ENCODE results near the gene ZNF195.
"Not testable (repeated sequence)": the region's sequence is repeated elsewhere in the genome, so short reads cannot be mapped to it uniquely, and the experiment has no call there.

Gene ZNF195

DNA sequence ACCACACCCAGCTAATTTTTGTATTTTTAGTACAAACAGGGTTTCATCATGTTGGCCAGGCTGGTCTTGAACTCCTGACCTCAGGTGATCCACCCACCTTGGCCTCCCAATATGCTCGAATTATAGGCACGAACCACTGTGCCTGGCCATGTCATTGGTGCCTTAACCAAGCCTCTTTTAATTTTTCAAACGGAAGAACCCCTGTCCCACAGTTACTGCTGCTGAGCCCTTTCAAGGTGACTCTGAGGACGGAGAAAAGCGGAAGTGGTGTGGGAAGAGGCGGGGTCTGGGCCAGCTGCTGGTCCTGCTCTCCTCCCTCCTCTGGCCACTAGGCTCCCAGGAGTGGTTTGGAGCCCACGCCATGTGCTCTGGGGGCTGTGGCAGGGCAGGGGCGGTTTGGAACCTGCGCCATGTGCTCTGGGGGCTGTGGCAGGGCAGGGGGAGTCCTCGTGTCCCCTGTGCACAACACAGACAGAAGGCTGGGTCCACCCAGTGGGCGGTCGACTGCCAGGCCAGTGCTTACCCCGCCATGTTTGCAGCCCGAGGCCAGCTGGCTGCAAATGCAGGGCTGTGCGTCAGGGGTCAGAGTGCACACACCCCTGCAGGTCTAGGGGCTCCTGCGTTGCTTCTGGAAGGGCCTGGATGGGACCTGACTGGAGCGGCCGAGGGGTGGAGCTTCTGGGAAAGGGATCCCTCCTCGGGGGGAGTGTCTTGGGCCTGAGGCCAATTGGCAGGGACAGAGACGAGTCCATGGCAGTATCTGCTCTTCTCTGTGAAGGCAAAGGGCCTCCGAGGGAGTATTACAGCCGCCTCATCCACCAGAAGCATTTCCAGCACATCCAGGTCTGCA, 25.4 kb upstream of the ZNF195 start:
- not testable (repeated sequence) for H3K27ac ChIP-seq; DNase-seq (ENCODE audit: low read depth, low spot score)

DNA sequence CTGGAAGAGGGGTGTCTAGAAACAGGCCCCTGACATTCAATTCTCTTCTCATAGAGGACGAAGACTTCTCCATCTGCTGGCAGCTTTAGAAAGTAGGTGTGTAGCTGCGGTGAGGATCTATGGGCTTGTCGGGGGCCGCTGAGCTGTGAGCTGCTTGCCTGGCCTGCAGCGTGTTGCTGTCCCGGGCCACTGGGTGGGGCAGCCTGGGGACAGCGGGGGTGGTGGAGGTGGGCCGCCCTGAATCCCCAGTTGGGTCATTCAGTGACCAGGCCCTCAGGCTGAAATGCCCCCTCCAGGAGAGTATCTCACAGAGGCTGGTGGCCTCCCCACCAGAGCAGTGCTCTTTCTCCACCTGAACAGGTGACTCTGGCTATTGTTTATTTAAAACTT, 23.9 kb upstream of the ZNF195 start:
- H3K27ac ChIP-seq; DNase-seq (ENCODE audit: low read depth, low spot score): not testable (repeated sequence)

DNA sequence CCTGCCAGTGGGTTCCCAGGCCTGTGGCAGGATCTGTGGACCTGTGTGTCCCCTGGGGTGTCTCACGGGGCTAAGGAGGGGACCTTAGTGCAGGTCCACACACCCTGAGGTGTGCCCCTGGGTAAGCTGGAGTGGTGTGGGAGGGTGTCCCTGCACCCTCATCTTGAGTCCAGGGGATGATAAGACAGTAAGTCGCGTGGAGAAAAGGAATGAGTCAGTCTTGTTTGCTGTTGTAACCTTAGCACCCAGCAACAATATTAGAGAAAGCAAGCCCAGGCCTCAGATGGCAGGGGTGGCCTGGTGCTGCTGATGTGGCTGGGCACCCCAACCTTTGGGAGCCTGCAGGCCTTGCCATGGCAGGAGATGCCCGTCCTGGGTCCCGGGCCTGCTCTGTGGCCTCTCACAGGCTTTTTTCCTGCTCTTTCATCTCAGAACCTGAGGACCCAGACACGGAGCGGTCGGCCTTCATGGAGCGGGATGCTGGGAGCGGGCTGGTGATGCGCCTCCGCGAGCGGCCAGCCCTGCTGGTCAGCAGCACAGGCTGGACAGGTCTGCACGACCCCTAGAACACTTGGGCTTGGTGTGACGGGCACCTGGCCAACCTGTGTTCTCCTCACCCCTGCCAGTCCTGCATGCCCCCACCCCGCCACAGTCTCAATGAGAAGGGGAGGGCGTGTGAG, 23.4 kb upstream of the ZNF195 start:
- H3K27ac ChIP-seq; DNase-seq (ENCODE audit: low read depth, low spot score): not testable (repeated sequence)

DNA sequence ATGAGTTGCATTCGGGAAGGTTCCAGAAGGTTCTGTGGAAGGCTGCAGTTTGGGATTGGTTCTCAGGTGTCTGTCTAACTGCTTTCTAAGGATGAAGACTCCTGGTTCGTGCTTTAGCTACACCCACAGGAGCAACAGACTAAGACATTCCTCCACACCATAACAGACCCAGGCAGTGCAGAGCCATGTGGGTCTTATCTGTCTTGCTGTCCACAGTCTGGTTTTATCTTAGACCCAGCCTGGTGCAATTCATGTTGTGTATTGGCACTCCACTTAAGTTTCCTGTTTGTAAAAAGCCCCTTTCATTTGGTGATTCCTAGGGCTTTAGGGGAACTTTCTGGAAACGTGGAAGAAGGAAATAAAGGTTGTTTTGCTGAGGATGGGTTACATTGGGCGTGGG, 22.1 kb upstream of the ZNF195 start:
- DNase-seq (ENCODE audit: low read depth, low spot score); H3K27ac ChIP-seq: not testable (repeated sequence)

DNA sequence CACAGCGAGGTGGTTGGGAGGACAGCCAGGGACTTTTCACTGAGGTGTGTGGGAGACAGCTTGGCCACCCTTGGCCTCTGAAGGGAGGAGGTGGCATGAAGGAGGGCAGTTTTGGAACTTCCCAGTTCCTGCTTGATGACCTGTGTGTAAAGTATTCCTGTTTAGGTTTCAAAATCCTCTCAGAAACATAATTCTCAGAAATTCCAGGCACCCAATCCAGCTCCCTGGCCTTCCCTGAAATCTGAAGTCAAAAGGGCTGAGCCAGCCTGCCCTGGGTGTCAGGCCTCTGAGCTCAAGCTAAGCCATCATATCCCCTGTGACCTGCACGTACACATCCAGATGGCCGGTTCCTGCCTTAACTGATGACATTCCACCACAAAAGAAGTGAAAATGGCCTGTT, 19.6 kb upstream of the ZNF195 start:
- H3K27ac ChIP-seq; DNase-seq (ENCODE audit: low read depth, low spot score): not testable (repeated sequence)

DNA sequence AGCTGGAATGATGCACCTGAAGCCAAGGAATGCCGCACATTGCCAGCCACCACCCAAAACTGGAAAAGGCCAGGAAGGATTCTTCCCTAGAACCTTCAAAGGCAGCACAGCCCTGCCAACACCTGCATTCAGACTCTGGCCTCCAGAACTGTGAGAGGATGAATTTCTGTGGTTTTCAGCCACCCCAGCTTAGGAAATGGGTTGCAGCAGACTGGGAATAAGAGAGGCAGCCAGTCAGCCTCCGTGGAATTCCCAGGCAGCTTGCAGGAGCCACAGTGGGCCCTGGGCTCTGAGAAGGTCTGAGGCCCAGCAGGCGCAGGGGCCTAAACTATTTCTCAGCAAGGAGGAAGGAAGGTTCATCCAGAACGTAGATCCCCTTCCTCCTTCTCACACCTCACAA, 19.2 kb upstream of the ZNF195 start:
- not testable (repeated sequence) for H3K27ac ChIP-seq; DNase-seq (ENCODE audit: low read depth, low spot score)

DNA sequence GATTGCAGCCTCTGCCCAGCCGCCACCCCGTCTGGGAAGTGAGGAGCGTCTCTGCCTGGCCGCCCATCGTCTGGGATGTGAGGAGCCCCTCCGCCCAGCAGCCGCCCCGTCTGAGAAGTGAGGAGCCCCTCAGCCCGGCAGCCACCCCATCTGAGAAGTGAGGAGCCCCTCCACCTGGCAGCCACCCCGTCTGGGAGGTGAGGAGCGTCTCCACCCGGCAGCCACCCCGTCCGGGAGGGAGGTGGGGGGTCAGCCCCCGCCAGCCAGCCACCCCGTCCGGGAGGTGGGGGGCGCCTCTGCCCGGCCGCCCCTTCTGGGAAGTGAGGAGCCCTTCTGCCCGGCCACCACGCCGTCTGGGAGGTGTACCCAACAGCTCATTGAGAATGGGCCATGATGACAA, 18.3 kb upstream of the ZNF195 start:
- not testable (repeated sequence) for H3K27ac ChIP-seq; DNase-seq (ENCODE audit: low read depth, low spot score)

DNA sequence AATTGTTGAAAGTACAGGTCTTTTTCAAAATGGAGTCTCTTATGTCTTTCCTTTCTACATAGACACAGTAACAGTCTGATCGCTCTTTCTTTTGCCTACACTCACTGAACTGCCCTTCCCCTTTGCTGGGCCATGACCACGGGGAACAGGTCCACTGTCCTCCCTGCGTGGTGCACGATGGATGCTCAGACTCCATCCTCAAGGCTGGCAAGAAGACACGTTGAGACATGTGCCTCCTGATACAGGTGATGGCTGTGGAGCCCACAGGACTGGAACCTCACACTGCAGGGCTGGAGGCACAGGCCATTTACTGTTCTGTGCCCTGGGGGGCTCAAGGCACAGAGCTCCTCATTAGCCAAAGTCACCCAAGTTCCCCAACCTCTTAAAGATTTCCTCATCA, 16.5 kb upstream of the ZNF195 start:
- H3K27ac ChIP-seq; DNase-seq (ENCODE audit: low read depth, low spot score): not testable (repeated sequence)

DNA sequence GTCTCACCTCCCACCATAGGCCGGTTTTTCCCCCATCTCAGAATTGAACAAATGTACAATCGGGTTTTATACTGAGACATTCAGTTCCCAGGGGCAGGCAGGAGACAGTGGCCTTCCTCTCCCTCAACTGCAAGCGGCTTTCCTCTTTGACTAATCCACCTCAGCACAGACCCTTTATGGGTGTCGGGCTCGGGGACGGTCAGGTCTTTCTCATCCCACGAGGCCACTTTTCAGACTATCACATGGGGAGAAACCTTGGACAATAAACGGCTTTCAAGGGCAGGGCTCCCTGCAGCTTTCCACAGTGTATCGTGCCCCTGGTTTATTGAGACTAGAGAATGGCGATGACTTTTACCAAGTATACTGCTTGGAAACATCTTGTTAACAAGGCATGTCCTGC, 16.0 kb upstream of the ZNF195 start:
- H3K27ac ChIP-seq; DNase-seq (ENCODE audit: low read depth, low spot score): not testable (repeated sequence)

DNA sequence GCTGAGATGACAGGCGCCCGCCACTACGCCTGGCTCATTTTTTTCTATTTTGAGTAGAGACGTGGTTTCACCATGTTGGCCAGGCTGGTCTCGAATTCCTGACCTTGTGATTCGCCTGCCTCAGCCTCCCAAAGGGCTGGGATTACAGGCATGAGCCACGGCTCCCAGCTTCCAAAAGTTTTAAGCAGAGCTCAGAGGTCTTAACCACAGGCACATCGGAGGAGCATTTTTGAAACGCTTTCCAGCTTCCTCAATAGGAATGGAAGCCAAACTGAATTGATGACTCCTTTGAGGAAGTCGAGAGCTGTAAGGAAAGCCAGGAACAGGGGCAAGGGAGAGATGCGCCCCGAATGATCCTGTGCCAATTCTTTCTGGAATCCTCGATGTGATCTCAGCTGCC, 14.5 kb upstream of the ZNF195 start:
- not testable (repeated sequence) for DNase-seq (ENCODE audit: low read depth, low spot score); H3K27ac ChIP-seq

DNA sequence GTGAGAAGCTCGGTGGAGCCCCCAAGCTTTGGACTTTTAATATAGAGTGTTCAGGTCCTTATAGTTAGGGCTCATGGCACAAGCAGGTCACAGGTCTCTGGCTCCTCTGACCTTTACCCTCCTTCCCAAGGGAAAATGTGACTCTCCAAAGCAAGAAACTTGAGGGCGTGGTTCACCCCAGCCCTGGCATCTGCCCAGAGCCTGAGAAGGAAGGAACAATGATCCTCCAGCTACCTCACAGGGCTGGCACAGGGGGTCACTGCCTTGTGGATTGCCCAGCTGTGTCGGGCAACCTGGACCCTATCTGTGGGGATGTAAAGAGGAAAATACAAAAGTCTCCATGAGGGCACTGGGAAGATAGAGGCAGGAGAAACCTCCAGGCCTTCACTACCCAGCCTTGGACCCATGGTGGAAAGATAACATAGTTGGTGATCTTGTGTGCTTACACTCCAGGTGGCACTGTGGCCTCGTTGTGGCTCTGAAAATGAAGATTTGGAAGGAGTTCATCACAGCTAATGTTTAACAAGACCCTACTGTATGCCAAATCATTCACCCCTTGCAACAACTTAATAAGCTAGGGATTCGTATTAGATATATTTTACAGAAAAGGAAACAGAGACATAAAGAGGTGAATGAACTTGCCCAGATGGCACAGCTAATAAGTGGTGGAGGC, 3.8 kb upstream of the ZNF195 start:
- no peak overlapping the region for H3K27ac ChIP-seq
- no peak for DNase-seq (ENCODE audit: low read depth, low spot score)

DNA sequence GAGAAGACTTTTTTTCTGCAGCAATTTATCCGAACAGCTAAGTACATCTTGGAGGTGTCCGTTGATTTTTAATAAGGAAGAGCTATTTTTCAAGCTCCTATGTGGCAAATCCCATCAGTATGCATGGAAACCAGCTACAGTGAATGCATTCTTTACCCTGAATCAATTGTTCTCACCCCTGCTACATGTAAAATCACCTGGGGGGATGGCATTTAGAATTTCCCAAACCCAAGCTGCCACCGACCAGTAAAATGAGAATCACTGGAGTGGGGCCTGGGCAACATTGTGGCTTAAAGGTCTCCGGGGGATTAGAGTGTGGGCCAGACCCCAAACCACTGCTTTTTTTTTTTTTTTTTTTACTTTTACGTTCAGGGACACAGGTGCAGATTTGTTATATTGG, 2.8 kb upstream of the ZNF195 start:
- no peak for DNase-seq (ENCODE audit: low read depth, low spot score)
- no peak overlapping the region for H3K27ac ChIP-seq

DNA sequence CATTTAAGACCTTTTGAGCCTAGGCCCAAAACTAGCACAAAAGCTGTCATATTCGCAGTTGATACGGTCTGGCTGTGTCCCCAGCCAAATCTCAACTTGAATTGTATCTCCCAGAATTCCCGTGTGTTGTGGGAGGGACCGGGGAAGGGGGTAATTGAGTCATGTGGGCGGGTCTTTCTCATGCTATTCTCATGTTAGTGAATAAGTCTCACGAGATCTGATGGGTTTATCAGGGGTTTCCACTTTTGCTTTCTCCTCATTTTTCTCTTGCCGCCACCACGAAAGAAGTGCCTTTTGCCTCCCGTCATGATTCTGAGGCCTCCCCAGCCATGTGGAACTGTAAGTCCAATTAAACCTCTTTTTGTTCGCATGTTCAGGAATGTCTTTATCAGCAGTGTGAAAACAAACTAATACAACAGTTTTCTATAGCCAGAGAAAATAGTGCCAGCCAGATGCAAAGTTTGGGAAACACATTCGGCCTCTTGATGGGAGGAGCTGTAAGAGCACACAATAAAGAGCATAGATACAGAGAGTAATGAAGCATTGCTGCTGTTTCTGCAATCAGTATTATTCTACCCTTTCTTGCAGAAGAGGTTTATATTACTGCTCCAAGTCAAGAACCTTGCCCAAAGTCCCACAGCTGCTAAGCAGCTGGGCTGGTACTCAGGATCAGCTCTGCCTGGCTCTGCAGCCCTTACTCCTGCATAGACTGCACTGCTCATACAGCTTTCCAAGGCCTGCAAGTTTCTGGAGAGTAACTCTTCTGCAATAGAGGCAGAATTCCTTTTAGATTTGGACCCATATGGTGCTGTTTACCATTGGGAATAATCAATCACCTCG, 2.0 kb upstream of the ZNF195 start:
- H3K27ac ChIP-seq: no peak overlapping the region

DNA sequence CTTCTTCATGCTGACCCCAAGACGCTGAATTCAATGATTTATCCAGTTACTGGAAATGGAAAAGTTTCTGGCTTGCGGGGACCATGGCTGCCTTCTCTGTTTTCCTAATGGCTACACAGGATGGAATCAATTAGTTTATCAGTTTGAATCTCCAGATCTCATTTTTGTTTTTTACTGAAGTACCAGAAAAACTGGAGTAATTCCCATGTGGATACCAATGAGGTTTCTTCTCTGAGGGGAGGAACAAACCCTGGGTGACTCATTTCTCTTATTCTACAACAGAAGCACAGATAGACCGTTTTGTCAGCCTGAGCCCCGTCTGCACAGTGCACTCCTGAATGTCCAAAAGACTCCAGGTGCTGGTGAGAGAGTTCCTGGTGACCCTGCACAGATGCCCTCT, 3.4 kb downstream of the ZNF195 start:
- DNase-seq (ENCODE audit: low read depth, low spot score): no peak
- H3K27ac ChIP-seq: peak overlapping the region; percentile 49

More for the DNA sequence above, 2.0 kb upstream of the ZNF195 start:
- no peak for DNase-seq (ENCODE audit: low read depth, low spot score)

DNA sequence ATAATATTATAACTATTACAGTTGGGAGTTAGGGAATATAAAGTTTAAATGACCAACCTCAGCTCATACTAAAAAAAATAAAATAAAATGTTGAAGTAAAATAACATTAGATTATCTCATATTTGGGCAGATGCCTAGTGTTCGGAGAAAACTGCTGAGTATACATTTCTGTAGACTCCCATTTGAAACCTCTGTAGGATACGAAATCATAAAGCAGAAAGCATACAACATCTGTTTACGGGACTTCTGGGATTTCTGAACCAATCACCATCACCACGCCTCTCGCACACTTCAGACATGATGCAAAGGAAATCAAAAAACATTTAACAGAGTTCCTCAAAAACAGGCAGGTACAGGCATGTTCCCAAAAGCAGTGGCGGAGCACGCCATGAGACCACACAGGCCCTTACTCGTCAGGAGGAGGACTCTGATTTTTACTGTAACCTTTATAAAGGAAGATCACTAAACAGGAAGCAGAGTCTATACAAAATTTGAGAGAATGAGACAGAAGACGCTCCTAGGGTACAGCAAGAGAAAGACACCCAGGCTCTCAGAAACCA, 8.6 kb downstream of the ZNF195 start:
- peak; percentile 5 for DNase-seq (ENCODE audit: low read depth, low spot score)
- H3K27ac ChIP-seq: peak overlapping the region; percentile 71

DNA sequence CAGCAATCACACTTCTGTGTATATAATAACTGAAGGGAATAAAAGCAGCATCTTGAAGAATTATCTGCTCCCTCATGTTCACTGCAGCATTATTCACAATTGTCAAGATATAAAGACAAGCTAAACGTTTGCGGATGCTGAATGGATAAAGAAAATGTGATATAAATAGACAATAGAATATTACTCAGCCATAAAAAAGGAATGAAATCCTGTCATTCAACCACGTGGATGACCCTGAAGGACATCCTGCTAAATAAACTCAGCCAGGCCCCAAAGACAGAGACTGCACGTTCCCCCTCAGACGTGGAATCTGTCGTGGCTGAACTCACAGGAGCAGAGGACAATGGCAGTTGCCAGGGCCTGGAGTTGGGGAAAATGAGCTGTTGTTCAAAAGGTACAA, 9.6 kb downstream of the ZNF195 start:
- no peak for DNase-seq (ENCODE audit: low read depth, low spot score)
- H3K27ac ChIP-seq: no peak overlapping the region

DNA sequence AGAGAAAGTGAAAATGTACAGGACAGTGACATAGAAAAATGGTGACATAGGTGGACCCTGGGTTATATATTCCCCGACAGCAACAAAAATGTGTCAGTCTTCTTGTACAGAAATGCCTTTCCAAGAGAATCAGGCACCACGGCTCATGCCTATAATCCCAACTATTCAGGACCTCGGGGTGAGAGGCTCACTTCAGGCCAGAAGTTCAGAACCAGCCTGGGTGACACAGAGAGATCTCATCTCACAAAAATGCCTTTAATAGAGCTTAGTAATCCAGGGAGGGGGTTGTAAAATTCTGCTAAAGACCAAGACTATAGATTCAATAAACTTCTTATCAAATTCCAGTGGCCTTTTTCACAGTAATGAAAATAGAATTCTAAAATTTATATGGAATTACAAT, 10.7 kb downstream of the ZNF195 start:
- no peak for DNase-seq (ENCODE audit: low read depth, low spot score)
- no peak overlapping the region for H3K27ac ChIP-seq

DNA sequence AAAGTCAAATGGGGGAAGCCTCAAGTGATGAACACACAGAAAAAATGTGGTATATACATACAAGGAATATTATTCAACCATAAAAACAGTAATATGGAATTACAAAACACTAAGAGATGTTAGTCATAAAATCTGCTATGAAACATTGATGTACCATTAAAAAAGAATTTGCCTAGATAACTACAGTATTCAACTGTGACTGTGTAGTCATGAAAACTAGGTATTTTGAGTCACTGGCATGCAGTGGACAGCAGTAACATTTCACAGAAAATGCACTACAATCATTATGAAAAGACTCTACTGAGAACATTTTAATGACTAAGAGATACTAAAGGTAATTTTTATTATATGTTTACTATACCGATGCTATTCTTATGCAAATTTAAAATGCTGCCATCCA, 11.7 kb downstream of the ZNF195 start:
- H3K27ac ChIP-seq: no peak overlapping the region
- DNase-seq (ENCODE audit: low read depth, low spot score): no peak

DNA sequence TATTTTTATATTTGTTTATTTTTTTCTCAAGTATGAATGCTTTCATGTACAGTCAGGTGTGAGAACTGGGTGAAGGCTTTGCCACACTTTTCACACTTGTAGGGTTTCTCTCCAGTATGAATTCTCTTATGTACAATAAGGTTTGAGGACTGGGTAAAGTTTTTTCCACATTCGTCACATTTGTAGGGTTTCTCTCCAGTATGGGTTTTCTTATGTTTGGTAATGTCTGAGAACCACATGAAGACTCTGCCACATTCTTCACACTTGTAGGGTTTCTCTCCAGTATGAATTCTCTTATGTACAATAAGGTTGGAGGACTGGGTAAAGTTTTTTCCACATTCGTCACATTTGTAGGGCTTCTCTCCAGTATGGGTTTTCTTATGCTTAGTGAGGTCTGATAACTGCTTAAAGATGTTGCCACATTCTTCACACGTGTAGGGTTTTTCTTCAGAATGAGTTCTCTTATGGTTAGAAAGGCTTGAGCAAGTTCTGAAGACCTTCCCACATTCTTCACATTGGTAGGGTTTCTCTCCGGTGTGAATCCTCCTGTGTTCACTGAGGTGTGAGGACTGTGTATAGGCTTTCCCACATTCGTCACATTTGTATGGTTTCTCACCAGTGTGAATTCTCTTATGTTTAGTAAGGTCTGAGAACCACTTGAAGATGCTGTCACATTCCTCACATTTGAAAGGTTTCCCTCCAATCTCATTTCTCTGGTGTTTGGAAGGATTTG, 19.7 kb downstream of the ZNF195 start:
- DNase-seq (ENCODE audit: low read depth, low spot score): no peak
- no peak overlapping the region for H3K27ac ChIP-seq

All from epithelial cell of prostate (primary cell).